ACHN (cell line): ENCODE results near the gene NDC80.

ENCODE experiments used
- DNase-seq: peaks from one replicate; pipeline ENCODE4 v3.0.0-alpha.2; 2015
- in situ Hi-C: cut with HindIII; loops from 2 replicates; pipeline ENCODE4 v1.10.0; 2017; ENCODE audit warnings: low sequenced_read_pairs, low pct_ligation_motif_present, low pct_unique_long_range_greater_than_20kb

Gene NDC80

DNA sequence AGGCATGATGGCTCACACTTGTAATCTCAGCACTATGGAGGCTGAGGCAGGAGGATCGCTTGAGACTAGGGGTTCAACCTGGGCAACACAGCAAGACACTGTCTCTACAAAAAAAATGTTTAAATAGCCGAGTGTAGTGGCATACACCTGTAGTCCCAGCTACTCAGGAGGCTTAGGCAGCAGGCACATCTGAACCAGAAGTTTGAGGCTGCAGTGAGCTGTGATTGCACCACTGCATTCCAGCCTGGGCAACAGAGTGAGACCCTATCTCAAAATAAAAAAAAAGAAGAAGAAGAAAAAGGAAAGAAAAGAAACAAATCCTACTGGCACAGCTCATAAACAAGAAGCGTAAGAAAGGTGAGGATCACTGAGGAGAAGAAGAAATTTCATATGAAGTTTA is 19.9 kb upstream of the NDC80 start:
- in situ Hi-C loops, result no loop called here
- DNase-seq, result no peak

DNA sequence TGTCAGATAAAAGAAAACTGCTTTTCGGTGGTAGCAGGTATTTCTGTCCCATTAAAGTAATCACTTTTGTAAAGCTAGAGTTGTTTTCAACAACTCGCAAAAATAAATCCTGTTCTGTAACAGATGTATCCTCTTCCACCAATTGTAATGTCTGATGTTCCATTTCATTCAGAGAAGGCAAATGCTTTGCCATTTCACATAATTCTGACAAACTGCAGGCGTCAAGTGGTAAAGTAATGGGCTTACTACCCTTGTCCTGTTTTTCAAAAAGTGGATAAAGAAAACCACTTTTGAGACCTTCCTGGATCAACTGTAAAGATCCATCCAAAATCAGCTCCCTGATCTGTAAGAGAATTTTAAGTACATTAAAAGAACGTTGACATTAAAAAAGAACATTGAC is 16.7 kb upstream of the NDC80 start:
- in situ Hi-C loops, result no loop called here
- no peak for DNase-seq

DNA sequence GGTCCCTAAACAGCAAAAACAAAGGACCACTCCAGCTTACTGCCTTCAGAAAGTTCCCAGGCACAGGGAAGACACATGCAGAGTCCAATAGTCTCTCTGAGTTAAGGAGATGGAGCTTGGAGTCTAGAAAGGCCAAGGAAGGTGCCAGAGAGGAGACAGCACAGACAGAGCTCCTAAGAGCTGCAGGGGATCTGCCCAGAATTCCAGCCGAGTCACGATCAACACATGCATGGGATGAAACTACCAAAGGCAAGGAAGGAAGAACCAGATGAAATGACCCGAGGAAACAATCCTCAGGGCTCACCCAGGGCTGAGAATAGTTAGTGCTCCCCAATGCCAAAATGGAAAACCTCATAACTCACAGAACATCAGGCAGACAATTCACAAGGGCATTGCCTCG is 15.5 kb upstream of the NDC80 start:
- in situ Hi-C loops, result no loop called here
- no peak for DNase-seq

DNA sequence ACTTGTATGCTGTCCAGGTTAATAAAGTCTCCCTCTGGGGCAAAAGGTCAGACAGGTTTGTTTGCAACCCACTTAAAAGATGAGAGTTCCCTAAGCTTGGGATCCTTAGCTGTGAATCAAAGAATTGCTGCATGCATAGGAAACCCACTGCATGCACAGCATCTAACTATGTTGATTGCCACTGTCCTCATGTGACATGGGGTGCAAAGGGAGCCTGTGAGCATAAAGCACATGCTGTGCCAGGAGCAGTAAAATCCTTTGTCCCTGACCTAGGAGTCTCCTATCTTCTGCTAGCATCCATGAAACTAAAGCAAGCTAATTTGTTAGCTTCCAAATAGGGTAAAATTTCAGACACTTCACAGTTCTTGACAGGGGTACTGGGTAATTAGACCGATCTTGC is 13.8 kb upstream of the NDC80 start:
- in situ Hi-C loops, result no loop called here
- no peak for DNase-seq

DNA sequence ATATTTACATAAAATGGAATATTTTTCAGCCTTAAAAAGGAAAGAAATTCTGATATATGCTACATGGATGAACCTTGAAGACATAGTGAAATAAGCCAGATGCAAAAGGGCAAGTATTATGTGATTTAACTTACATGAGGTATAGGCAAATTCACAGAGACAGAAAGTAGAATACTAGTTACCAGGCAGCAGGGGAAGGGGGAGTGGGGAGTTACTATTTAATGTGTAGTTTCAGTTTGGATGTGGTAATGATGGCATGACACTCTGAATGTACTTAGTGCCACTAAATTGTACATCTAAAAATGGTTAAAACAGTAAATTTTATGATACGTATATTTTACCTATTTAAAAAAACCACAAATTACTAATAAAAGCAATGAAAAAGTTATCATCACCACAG is 12.1 kb upstream of the NDC80 start:
- no peak for DNase-seq

DNA sequence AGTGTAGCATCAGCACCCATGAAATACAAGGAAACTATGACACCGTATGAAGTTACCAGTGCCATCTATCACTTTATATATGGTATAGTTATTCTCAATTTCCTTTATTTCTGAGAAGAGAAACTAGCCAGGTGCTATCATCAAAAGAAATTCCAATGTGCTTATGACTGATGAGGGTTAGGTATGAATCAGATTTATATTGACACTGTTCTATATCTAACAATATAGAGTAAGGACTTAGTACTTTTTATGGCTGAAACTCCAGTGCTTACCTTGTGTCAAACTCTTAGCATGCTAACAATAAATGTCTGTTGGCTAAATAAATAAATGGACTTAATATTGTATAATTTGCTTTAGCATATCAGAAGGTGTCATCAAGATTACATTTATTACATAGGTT is 7.0 kb upstream of the NDC80 start:
- DNase-seq, result no peak
- in situ Hi-C loops, result no loop called here

More for the DNA sequence above, 12.1 kb upstream of the NDC80 start:
- in situ Hi-C loops, result no loop called here

DNA sequence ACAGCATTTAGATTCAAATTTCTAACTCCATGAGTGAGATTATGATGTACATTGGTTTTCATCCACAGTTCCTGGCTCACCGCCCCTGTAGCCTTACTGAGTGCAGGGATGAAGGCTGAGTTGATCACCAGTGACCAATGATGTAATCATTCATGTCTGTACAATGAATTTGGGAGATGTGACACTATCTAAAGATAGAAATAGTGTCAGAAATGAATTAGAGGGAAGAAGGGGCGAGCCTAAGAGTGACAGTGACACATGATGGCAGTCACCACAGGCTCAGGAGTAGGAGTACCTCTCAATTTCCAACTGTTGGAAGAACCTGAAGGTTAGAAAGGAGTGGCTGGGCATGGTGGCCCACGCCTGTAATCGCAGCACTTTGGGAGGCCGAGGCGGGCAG is 3.2 kb upstream of the NDC80 start:
- in situ Hi-C loops, result no loop called here
- DNase-seq, result no peak

DNA sequence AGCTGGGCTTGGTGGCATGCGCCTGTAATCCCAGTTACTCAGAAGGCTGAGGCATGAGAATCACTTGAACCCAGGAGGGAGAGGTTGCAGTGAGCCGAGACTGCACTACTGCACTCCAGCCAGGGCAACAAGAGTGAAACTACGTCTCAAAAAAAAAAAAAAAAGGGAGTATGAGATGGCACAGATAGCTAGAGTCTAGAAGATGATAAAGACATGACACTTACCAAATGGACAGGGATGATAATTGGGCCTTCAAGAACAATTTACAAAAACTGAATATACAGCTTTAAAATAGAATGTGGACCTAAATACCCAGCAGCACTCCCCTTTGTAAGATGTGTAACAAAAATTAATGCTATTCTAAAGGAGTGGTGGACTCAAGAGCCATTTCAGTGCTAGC is 2.8 kb upstream of the NDC80 start:
- DNase-seq, result no peak
- in situ Hi-C loops, result no loop called here

DNA sequence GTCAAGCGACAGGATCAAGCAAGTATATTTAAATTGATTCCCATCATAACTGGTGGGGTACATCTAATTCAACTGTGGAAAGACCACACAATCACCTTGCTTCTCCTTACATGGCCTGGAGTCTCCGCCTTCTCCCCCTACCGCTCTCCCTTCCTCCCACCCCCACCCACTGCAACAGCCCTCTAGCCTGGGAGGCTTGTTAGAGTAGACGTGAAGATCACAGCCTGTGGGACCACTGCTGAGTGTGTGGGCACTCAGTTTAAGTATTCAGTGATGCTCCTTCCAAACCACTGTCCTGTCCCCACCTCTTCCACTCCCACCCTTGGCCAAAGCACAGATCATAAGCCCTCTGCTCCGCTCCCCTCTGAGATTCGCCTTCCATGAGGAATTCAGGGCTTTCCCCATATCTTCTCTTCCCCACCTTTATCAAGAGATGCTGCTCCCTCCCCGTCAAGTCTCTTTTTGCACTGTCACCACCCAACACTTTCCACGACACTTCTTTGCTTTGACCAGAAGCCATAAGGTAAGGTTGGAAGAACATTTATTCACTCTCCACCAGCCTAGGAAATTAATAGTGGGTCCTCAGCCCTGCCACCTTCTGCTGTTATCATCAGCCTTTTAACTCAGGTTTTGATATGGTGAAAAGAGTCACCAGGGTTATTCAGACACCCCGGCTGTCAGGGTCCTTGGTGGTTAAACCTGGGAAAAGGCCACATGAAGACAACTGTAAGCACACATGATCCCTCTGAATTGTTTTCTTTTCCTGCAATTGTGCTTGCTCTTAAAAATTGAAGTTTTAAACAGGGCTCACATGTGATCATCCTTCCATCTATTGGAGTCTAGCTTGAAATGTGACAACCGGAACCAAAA is 1.8 kb upstream of the NDC80 start:
- in situ Hi-C loops, result no loop called here
- no peak for DNase-seq

DNA sequence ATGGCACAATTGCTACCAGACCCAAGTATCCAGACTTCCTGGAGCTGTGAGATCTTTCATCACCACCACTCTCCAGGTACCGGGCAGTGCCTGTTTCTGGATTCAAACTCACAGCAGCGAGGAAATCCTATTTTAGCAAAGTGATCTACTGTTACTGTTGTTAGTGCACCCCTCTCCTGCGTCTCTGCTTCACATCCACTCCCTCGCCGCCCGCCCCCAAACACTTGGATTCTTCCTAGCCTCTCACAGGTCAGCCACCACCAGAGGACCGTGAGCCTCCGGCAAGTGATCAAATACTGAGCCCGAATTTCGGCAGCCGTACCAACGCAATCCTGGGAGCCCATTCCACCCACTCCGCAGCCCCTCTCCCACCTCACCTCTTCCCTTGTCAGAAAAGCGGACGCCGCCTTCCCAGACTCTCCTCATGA is 571 bp upstream of the NDC80 start:
- in situ Hi-C loops, result no loop called here
- peak; percentile 48 for DNase-seq

DNA sequence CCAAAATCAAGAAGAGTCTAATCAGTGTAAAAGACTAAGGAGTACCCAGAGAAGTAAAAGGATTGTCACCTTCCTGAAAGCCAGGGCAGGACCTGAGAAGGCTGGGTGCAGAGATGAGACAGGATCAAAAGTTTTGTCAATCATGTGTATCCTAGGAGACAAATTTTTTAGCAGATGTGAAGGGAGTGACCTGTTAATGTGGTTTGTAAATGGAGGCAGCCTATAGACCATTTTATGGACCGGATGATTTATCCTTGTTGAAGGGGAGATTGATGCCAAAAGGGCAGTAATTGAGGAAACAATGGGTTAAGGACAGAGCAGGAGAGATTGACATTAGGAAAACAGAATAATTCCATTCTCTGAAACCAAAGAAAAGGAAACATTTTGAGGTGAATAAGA is 813 bp downstream of the NDC80 start:
- DNase-seq, result peak; percentile 2
- in situ Hi-C loops, result no loop called here

DNA sequence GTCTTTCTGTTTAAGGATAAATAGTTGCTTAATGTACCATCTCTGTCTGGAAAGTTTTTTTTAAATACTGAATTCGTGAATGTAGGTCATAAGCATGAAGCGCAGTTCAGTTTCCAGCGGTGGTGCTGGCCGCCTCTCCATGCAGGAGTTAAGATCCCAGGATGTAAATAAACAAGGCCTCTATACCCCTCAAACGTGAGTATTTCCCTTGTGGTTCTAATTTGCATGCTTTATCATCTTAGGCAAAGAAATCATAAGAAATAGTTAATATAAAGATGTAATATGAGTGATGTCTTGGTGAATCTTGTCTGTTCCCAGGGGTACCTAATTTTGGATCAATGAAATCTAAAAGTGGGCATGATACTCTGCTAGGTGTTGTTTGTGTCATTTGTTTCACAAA is 1.5 kb downstream of the NDC80 start:
- no peak for DNase-seq
- in situ Hi-C loops, result no loop called here

DNA sequence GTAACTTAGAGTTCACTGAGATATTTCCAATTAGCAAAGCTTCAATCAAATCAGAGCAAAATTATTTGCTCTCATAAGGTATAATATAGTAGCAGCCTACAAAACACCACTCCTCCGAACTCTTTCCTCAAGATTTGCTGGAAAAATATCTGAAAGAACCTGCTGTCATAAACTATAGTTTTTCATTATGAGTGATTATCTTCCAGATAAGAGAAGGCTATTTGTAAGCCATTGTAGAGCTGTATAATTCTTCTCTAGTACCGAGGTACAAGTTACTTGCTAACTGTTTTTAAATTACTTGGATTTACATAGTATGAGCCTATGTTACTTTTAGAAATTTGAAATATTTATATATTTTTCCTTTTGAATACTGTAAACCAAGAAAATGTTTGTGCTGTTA is 2.1 kb downstream of the NDC80 start:
- DNase-seq, result no peak
- in situ Hi-C loops, result no loop called here

DNA sequence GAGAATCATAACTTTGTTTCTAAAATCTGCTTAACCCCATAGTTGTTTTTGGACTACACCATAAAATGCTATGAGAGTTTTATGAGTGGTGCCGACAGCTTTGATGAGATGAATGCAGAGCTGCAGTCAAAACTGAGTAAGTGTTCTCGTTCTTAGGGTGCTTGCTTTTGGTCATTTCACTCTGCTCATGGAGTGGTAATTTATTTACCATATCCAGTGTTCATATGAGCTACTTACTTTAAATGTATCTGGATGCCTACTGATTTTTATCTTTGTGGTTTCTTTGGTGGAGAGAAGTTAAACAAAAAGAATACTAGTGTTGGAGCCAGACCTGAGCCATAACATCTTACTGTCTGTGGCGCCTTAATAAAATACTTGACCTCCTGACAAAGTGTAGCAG is 16.4 kb downstream of the NDC80 start:
- in situ Hi-C loops, result no loop called here
- no peak for DNase-seq

DNA sequence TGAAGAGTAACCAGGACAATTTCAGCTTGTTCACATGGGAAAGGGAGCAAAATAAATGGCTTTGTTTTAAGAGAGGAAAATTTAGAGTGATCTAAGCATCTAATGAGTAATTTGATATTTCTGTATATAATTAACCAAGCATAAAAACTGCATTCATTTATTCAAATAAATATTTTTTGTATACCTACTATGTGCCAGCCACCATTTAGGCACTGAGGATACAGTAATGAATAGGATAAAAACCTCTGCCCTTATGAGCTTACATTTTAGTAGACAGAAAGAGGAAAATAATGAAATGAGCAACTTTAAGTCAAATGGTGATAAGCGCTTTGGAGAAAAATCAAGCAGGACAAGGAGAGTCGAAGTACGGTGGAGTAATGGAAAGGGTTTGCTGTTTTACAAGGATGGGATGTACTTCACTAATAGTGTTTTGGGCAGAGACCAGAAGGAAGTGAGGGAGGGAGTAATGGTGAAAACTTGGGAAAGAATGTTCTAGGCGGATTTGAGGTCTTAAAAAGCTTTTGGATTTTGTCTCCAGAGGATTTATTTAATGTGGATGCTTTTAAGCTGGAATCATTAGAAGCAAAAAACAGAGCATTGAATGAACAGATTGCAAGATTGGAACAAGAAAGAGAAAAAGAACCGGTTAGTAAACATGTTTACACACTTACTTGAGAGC is 17.4 kb downstream of the NDC80 start:
- no peak for DNase-seq
- in situ Hi-C loops, result no loop called here

DNA sequence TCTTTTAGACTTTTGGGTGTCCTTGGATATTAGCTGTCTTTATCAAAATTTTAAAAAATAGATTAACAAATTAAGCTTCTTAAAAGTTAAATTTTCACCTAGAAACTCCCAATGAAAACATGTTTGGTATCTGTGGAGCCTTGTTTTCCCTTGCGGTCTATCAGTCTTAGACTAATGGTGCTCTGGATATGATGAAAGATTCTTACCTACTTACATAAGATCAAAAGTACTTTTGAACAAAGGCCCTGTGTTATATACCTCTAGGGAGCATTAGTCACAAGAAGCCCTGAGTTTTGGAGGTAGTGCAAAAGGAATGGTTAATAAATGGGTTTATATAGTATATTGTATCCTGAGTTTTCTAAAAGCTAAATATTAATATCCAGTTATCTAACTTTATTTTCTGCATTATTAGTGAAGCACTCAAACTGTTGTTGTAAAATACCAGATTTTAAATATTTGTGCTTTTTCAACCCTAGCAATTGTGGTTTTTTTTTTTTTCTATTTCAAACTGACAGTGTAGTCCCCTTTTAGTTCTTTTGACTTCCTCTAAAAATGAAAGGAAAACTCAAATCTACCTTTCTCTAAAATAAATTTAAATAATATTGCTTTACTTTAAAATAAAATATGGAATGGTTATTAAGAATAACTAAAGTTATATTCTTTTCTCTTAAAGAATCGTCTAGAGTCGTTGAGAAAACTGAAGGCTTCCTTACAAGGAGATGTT is 18.1 kb downstream of the NDC80 start:
- DNase-seq, result no peak
- in situ Hi-C loops, result no loop called here

DNA sequence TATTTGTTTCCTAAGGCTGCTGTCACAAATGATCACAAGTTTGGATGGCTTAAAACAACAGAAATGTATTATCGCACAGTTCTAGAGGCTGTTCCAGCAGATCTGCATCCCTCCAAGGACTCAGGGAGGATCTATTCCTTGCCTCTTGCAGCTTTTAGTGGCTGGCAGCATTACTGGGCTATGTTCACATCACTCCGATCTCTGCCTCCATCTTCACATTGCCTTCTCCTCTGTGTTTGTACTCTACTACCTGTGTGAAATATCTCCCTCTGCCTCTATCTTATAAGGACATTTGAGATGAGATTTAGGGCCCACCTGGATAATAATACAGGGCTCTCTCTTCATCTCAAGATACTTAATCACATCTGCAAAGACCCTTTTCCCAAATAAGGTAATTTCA is 18.9 kb downstream of the NDC80 start:
- no peak for DNase-seq
- in situ Hi-C loops, result no loop called here

DNA sequence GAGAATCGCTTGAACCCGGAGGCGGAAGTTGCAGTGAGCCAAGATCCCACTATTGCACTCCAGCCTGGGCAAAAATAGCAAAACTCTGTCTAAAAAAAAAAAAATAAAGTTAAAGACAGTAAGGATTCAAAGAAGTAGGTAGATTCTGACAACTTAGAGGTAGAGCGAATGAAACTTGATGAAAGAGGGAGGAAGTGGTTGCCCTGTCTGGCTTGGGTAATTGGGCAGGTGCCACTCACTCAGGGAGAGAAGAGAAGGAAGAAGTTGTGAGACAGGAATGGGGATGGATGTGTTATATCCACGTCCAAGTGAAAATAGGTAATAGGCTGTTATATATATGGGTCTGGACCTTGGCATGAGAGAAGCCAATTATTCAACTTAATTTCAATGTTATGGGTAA is 26.3 kb downstream of the NDC80 start:
- no peak for DNase-seq
- in situ Hi-C loops, result no loop called here

DNA sequence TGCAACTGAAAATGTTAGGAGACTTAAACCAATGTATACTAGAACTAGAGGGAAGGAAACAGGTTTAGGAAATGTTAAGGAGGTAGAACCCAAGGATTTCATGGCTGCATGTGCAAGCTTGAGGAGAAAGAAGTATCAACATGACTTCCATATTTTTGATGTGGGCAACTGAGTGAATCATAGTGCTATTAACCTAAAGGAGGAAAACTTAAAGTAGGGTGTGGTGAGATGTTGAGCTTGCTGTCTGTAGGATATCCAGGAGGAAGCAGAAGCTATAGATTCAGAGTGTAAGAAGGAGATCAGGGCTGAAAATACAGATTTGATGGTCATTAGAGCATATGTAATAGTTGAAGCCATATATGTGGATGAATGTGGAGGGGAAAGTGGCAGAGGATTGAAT is 31.5 kb downstream of the NDC80 start:
- in situ Hi-C loops, result no loop called here
- no peak for DNase-seq

DNA sequence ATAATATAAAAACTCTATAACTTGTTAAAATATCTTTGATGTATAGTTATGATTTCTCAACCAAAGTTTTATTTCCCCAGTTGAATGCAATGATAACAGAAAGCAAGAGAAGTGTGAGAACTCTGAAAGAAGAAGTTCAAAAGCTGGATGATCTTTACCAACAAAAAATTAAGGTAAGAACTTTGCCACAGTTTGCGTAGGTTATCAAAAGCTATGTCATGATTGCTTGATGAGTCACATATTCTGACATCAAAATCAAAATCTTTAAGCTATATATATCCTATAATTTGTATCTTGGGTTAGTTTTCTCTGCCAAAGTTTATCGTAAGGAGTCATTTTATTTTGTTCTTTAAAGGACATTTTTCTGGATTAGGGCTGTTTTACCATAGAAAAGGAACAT is 35.0 kb downstream of the NDC80 start:
- in situ Hi-C loops, result no loop called here
- DNase-seq, result no peak
